GM12874 (cell line): ENCODE measurements around the gene CACUL1.

Experiments
- CTCF ChIP-seq: IDR thresholded peaks from 2 replicates; pipeline ENCODE4 v1.5.1; 2011; ENCODE audit warnings: low read depth, mild to moderate bottlenecking, control low read depth, low read length, moderate library complexity; ENCODE audit not compliant: insufficient read depth

Gene CACUL1

GRCh38 chr10:118776033-118776432 is 21.3 kb upstream of the CACUL1 start:
- no peak for TF ChIP-seq CTCF

GRCh38 chr10:118775478-118775877 is 20.7 kb upstream of the CACUL1 start:
- no peak for TF ChIP-seq CTCF

- no peak for TF ChIP-seq CTCF
Observed at GRCh38 chr10:118773041-118773440, 18.3 kb upstream of the CACUL1 start.

- no peak for TF ChIP-seq CTCF
Observed at GRCh38 chr10:118771976-118772375, 17.2 kb upstream of the CACUL1 start.

GRCh38 chr10:118769898-118770600 is 15.3 kb upstream of the CACUL1 start:
- no peak for TF ChIP-seq CTCF

- no peak for TF ChIP-seq CTCF
Observed at GRCh38 chr10:118768041-118768919, 13.5 kb upstream of the CACUL1 start.

GRCh38 chr10:118767297-118768040 is 12.7 kb upstream of the CACUL1 start:
- TF ChIP-seq CTCF, result no peak
